Left ventricle myocardium inferior (tissue), 1 donor: ENCODE measurements around the gene ARHGAP24. TPM values are rescaled to one million over a fixed set of nuclear protein-coding genes. Genes with fewer than 3 reads are reported as not detected.
A peak's percentile ranks its signal among the peaks of the same experiment; 100 is the strongest.
"Not testable (repeated sequence)": the region's sequence is repeated elsewhere in the genome, so short reads cannot be mapped to it uniquely, and the experiment has no call there.

ENCODE experiments used
- DNase-seq: peaks from one replicate; pipeline ENCODE4 v3.0.0-alpha.2; 2020
- H3K27ac ChIP-seq: fragments of 200-600 bp; replicated peaks from 2 replicates; pipeline ENCODE4 v1.8.0; 2021
- H3K27me3 ChIP-seq: fragments of 200-600 bp; 2 replicates; pipeline ENCODE4 v1.8.0; 2021; ENCODE audit warnings: low read depth
- H3K36me3 ChIP-seq: fragments of 200-600 bp; 2 replicates; pipeline ENCODE4 v1.8.0; 2021
- H3K4me1 ChIP-seq: fragments of 200-600 bp; 2 replicates; pipeline ENCODE4 v1.8.0; 2021
- H3K4me3 ChIP-seq: fragments of 200-600 bp; 2 replicates; pipeline ENCODE4 v1.8.0; 2021; ENCODE audit warnings: mild to moderate bottlenecking, moderate library complexity
- H3K9me3 ChIP-seq: fragments of 200-600 bp; replicated peaks from 2 replicates; pipeline ENCODE4 v1.8.0; 2021
- CTCF ChIP-seq: fragments of 200-600 bp; IDR thresholded peaks from 2 replicates; pipeline ENCODE4 v1.8.0; 2021; ENCODE audit warnings: antibody characterized with exemption, mild to moderate bottlenecking, borderline replicate concordance
- intact Hi-C: fragments of 100-400 bp; cut with micrococcal nuclease; formaldehyde crosslinking; loops from one replicate; pipeline ENCODE4 v1.11.0; 2022
- total RNA-seq: library from RNA; stranded (reverse); fragmentation: NEBNext Ultra II Directional; extraction: Animal tissue kit (Norgen Biotek cat#: 25700); gene quantifications from one replicate; pipeline ENCODE4 v1.2.1, GENCODE V29; 2021
- donor health status: DM: no; HTN: yes; CAD: no; lungs with severe emphysema.

The ARHGAP24 gene
- total RNA-seq, 1 donor from 2014 or later, result 13.7 TPM

DNA sequence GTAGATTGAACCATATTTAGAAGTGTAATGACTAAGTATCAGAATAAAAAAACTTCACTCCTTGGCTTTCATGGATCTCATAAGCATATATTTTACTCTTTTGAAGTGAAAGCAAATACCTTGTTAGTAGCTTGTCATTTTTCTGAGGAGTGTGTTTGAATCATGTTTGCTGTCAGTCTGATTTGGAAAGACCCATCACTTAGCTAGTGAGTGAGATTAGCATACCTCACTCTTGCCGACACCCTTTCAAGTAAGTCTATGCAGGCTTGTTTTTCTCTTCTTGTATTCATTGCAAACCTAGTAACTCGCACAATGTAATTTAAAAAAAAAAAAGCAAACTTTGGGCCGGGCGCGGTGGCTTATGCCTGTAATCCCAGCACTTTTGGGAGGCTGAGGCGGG is 360.0 kb downstream of the ARHGAP24 start:
- intact Hi-C loops, result no loop called here

GRCh38 chr4:85836588-85837438 is 361.9 kb downstream of the ARHGAP24 start:
- Histone ChIP-seq H3K27me3 (no peaks in the 10 kb centered on the region), H3K27ac (peak overlapping the region; percentile 47), H3K36me3 (no peaks in the 10 kb centered on the region), H3K4me1 (peaks cover 16% of the 10 kb centered on the region), H3K4me3 (no peak overlapping the region), H3K9me3 (no peaks in the 10 kb centered on the region)
- intact Hi-C loops, result no loop called here
- TF ChIP-seq CTCF, result no peak
- no peak for DNase-seq

More for the DNA sequence above, 360.0 kb downstream of the ARHGAP24 start:
- Histone ChIP-seq H3K27me3 (no peaks in the 10 kb centered on the region), H3K36me3 (no peaks in the 10 kb centered on the region), H3K9me3 (no peaks in the 10 kb centered on the region), H3K27ac (no peak overlapping the region), H3K4me3 (no peak overlapping the region), H3K4me1 (peaks cover 12% of the 10 kb centered on the region)
- TF ChIP-seq CTCF, result no peak
- DNase-seq, result no peak

- DNase-seq, result no peak
- Histone ChIP-seq H3K9me3 (no peaks in the 10 kb centered on the region), H3K36me3 (no peaks in the 10 kb centered on the region), H3K4me1 (peaks cover 16% of the 10 kb centered on the region), H3K4me3 (no peak overlapping the region), H3K27ac (peak overlapping the region; percentile 47), H3K27me3 (no peaks in the 10 kb centered on the region)
- intact Hi-C loops, result no loop called here
- TF ChIP-seq CTCF, result no peak
Observed at GRCh38 chr4:85837439-85837733, 362.4 kb downstream of the ARHGAP24 start.

- H3K27ac ChIP-seq, H3K36me3 ChIP-seq, H3K4me3 ChIP-seq, H3K27me3 ChIP-seq, intact Hi-C loops, DNase-seq, H3K9me3 ChIP-seq, H3K4me1 ChIP-seq: not testable (repeated sequence)
Observed at GRCh38 chr4:85839981-85840451, 365.1 kb downstream of the ARHGAP24 start.

- no peak for TF ChIP-seq CTCF
- Histone ChIP-seq H3K4me1 (peaks cover 6% of the 10 kb centered on the region), H3K27me3 (no peaks in the 10 kb centered on the region), H3K9me3 (no peaks in the 10 kb centered on the region), H3K27ac (no peak overlapping the region), H3K36me3 (peaks cover 4% of the 10 kb centered on the region), H3K4me3 (no peak overlapping the region)
- intact Hi-C loops, result no loop called here
- no peak for DNase-seq
Observed at GRCh38 chr4:85842540-85842939, 367.6 kb downstream of the ARHGAP24 start.

DNA sequence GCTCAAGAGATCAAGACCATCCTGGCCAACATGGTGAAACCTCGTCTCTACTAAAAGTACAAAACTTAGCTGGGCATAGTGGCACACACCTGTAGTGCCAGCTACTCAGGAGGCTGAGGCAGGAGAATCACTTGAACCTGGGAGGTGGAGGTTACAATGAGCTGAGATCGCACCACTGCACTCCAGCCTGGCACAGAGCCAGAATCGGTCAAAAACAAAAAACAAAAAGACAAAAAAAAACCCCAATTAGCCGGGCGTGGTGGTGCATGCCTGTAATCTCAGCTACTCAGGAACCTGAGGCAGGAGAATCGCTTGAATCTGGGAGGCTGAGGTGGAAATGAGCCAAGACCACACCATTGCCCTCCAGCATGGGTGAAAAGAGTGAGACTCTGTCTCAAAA is 378.8 kb downstream of the ARHGAP24 start:
- Histone ChIP-seq H3K4me1 (peaks cover 13% of the 10 kb centered on the region), H3K9me3 (peaks cover 13% of the 10 kb centered on the region)
- H3K36me3 ChIP-seq, H3K4me3 ChIP-seq, intact Hi-C loops, H3K27me3 ChIP-seq, DNase-seq, H3K27ac ChIP-seq: not testable (repeated sequence)
